Hematopoietic multipotent progenitor cell treated with erythropoietin and hydrocortisone succinate and interleukin-3 and kit ligand, for 8 days (in vitro differentiated cells): ENCODE data around the gene PDGFB.

Experiments used
- DNase-seq: peaks from one replicate; pipeline ENCODE4 v3.0.0-alpha.2; 2015

Gene PDGFB

DNA sequence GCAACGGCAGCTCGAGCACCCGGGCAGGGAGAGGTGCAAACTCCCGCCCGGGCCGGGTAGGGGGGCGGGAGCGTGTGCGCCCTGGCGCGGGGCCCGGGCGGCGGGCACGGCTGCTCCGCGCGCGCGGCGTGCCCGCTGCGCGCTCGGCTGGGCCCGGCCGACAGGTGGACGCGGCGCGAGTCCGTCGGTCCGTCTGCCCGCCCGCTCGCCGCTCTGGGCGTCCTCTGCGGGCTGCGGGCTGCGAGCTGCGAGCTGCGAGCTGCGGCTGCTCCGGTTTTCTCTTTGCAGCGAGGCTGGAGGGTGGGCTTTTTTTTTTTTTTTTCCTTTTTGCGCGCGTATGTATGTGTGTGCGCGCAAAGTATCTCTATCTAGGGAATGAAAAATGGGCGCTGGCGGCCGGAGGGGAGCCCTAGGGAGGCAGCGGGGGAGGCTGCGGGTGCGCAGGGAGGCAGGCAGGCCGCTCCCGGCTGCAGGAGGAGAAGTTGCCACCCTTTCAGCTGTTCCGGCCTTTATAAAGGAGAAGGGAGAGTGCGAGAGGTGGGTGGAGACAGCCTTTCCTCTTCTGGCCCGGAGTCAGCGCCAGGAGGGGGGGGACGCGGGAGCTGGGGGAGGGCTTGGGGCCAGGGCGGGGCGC, at the start of gene PDGFB:
Gene PDGFB (minus strand): TSS at position 487 of the 634 bp plus-strand sequence. CDS start 1,019 bp downstream, outside the sequence.
- DNase-seq: no peak

DNA sequence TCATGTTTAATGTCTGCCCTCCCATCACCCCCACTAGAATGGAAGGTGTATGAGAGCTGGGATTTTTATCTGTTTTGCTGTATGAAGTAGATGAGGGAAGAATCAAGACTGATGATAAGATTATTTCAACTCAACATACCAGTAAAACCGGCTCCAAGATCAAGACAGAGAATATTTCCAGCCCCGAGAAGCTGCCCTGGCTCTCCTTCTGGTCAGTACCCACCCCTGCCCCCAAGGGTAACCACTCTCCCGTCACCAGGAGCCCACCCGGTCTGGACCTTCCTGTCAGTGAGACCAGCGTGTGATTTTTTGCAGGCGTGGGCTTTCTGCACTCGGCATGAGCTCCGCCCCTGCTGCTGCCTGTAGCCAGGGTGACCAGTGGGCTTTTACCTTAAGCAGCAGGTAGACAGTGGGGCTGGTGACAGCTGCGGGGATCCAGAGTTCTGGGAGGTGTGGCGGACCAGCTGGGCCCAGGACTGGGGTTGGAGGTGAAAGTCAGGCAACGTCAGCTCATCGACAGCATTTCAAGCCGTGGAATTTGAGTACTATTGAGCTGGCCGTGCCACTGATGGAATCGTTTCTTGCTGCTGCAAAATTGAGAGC, 49.1 kb upstream of the PDGFB start:
- no peak for DNase-seq

DNA sequence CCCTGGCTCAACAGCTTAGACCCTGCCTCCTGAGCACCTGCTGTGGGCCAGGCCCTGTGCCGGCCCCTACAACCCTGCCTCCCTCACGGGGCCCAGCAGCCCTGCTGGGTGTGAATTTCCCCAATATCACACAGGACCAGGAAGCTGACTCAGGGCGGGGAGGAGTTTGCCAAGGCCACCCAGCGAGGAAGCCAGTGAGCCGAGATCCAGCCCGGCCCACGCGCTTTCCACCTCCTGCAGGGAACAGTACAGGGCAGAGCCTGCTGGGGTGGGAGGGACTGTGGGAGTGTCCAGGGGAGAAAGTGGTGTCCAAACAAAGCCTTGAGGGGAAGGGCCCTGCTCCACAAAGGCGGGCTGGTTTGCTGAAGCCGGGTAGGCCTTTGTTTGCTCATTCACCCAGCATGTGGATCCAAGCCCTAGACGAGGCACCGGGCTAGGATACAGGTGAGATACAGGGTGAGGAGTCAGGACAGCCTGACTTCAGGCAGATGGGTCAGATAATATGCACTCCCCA, 47.8 kb upstream of the PDGFB start:
- DNase-seq: peak; percentile 56

DNA sequence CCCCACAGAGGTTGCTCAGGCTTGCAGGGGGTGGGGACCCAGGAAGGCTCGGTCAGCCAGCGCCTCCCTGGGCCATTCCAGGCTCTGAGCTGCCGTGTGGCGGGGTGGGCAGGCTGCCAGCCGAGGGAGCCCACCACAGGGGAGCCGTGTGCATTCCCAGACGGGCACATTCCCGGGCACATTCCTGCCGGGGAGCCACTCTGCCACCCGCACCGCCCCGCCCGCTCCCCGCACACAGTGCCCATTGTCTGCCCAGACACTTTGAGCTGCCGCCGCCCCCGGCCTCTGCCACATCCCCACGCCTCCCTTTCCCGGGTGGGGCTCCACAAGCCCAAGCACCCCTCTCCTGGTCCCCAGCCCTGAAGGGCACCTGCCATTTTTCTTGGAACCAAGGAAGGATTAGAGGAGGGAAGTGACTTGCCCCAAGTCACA, 47.3 kb upstream of the PDGFB start:
- DNase-seq: no peak

DNA sequence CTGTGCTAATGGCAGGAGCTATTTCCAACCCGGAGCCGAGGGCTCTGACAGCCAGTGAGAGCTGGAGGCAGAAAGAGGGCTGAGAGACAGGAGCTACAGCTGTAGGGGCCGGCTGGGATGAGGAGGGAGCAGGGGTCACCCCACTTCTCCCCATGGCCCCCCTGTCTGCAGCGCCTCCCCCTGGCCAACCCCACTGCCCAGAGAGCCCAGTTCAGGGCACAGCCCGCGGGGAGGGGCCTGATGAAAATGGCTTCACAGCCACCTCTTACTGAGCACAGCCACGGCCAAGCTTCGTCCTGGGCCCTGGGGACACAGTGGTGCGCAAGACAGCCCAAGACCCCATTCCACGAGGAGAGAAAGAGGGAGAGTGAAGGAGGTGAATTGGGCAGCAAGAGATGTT, 46.7 kb upstream of the PDGFB start:
- DNase-seq: no peak

DNA sequence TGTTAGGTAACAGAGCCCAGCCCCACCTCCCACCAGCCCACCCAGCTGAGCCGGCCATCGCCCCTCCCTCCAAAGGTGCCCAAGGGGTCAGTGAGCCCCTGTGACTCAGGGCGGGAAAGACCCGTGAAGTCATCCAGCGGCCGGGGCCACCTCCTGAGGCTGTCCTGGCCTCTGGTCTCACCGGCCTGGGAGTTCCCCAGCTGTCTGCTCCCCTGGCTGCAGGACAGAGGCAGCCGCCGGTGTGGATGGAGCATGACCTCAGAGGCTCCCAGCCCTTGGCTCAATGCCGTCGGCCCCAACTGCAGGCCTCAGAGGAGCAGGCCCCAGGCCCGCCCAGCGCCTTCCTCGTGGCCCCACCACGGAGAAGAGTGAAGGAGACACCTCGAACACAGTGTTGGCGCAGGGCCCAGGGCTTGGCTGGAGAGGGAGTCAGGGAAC, 46.0 kb upstream of the PDGFB start:
- no peak for DNase-seq

DNA sequence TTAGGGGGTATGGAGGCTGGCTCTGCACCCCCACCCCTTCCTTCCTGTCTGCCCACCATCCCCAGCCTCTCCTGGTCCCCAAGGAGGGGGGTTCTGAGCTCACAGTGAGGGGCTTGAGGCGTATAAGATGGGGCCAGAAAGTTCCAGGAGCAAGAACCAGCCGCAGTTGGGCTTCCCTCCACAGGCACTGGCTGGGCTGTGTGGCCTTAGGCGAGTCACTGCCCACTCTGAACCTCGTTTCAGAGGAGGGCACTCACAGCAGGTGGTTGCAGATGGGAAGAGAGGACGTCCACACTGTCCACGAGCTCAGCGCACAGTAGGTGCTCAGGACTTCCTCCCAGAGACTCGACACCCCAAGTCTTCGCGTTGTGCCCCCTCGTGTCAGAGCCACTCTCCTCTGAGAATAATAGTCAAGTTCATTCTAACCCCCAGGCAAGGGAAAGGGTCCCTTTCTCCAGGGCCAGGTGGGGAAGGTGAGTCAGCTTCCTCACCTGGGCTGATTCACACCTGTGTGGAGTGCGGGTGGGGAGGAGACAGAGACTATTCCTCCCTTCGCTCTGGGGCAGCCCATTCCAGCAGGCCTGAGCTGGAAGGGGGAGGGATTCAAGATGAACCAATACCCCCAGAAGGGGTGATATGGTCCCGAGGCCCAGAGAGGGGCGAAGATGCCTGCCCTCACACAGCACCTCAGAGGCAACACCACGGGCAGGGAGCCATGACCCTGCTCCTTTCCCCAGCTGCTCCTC, 45.4 kb upstream of the PDGFB start:
- no peak for DNase-seq

DNA sequence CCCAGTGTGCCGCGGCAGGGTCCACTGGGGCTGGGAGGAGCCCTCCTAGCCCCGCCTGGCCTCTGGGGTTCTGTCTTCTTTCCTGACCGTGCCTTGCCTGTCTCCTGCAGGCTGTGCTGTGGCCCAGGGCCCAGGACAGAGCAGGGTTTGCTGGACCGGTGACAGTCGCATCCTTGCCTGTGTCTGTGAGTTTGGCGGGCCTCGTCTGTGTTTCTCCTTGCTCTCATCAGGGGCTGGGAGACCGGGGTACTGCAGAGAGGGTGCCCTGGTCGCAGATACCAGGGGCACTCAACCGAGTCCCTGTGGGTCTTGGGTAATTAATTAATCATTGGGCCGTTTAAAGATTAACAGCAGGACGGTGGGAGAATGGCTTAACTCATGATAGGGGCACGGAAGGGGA, 44.8 kb upstream of the PDGFB start:
- DNase-seq: no peak

DNA sequence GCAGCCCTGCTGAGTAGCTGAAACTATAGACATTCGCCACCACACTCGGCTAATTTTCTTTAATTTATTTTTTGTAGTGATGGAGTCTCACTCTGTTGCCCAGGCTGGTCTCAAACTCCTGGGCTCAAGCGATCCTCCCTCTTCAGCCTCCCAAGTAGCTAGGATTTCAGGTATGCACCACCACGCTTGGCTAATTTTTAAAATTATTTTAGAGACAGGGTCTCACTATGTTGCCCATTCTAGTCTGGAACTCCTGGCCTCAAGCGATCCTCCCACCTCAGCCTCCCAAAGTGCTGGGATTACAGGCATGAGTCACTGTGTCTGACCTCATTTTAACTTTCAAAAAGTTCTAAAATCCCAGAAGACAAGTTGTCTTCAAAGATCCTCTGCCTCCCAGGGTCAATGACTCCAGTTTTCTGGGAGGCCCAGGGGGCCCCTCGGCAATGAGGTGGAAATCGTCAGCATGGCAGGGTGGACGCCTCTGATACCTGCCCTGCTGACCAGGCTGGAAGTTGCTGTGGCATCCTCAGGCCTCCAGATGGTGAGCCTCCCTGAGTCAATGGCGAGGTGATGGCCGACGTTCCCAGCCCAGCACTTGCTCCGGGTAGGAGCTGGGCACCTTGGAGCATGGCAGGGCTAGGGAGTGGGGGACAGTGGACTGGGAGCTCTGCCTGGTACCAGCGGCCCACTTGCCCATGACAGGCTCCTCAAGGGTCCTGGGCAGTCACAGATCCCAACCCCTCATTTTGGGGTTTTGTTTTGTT, 43.5 kb upstream of the PDGFB start:
- DNase-seq: no peak

DNA sequence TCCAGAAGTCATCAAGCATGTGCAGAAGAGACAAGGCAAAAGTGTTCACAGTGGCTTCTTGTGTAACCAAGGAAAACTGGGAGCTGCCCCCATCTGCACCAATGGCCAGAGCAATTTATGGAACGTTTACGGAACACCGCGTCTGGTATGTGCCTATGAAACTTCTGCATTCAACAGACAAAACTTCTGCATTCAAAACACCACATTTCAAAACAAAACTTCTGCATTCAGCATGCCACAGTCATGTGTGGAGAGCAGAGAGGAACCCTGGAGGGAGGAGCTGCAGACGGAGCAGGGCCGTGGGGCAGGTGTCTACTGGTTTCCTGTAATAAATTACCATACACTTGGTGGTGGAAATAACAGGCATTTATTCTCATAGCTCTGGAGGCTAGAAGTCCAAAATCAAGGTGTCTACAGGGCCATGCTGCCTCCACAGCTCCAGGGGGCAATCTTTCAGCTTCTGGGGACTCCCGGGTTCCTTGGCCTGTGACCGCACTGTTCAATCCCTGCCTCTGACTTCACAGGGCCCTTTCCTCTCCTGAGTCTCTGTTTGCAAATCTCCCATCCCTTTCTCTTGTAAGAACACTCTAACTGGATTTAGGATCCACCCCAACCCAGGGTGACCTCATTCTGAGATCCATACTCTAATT, 42.4 kb upstream of the PDGFB start:
- DNase-seq: no peak

DNA sequence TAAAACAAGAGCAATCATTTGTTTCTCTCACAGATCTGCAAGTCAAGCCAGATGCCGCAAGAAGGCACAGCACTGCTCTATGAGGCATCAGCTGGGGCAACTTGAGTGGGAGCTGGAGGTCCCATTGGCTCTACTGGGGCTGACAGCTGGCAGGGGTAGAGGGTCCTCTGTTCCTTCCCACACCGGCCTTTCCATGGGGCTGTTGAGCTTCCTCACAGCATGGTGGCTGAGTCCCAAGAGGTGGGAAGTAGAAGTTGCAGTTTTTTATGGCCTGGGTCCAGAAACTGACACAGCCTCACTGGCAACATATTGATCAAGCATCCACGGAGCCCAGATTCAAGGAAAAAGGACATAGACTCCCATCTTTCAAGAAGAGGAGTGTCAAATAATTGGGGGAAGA, 40.2 kb upstream of the PDGFB start:
- no peak for DNase-seq

DNA sequence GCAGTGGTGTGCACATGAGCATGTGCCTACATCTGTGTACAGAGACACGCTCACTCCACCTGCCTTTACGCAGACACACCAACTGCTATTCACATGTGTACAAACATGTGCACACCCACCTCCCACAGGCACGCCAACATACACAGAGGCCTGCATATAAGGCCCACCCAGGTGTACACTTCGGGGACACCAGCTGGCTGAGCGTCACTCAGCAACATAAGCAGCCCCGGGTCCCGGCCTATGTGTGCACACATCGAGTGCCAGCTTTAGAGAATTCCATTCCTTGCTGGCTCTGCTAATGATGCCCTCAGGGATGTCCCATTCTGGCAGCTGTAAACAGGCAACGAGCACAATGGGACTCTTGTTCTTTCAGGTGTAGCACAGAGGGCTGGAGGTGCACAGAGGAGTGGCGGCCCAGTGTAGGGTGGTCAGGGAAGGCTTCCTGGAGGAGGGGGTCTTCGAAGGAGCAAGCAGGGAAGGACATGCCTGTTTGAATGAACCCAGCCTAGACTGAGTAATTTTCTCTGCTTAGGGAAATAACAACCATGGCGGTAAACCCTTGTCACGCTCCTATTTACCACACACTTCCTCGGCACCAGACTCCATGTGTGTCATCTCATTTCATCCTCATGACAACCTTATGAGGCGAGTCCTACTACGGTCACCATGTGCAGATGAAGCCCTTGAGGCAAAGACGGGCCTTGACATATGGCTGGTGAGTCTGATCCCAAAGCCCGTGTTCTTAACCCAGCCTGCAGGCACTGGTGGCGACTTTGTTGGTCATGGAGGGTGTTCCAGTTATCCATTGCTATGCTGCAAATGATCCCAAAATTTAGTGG, 39.6 kb upstream of the PDGFB start:
- DNase-seq: no peak

DNA sequence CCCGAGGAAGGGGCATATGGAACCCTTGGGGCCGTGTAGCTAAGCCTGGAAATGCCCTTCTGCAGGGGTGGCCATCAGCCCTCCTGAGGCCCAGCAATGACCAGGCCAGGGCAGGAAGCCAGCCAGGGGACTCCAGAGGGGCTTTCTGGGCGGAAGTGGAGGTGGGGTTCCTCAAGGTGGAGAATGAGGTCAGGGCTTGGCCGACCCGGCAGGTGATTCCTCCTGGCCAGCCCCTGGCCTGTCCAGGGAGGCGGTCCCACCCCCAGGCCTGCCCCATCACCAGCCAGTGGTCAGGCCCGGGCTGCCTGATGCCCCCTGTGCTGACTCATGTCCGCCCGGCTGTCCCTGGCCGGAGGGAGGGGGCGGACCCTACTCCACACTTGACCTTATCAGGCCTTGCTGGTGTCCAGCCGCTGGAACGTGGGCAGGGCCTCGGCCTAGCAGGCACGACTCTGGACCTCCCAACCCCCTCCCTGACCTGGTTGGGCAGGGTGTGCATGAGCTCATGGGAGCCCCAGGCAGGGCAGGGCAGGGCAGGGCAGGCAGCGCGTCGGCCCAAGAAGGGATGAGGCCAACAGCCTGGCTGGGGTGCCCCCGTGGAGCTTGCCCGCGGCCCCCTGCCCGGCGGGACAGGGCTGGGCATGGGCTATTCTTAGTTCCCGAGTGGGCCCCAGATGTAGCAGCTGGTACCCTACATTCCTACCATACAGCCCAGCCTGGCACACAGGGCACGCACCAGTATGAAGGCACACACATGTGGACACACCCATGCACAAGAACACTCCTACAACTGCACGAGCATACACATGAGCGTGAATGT, 38.8 kb upstream of the PDGFB start:
- no peak for DNase-seq

DNA sequence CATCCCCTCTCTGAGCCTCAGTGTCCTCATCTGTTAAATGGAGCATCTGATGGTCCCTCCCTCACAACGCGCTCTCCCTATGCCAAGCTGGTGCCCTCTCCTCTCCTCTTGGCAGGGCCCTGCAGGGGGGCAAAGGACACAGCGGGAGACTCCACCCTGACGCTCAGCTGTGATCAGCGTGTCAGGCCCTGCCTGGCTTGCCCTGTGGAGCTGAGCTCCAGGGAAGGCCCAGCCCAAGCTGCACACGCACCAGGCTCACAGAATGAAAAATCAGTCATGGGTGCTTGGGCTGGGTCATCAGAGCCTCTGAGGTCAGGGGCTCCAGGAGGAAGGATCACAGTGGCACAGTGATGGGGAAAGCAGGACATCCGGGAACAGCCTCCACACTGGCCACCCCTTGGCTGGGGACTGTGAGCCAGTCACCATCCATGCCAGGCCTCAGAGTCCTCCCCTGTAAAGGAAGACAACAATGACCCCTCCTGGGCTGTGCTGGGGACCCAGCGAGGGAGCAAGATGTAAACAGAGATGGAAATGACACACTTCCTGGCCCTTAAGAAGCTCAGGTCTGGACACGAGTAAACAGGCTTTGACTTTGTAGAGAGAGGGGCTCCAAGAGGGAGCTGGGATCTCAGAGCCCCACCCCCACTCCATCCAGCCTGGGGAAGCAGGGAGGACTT, 38.0 kb upstream of the PDGFB start:
- no peak for DNase-seq

DNA sequence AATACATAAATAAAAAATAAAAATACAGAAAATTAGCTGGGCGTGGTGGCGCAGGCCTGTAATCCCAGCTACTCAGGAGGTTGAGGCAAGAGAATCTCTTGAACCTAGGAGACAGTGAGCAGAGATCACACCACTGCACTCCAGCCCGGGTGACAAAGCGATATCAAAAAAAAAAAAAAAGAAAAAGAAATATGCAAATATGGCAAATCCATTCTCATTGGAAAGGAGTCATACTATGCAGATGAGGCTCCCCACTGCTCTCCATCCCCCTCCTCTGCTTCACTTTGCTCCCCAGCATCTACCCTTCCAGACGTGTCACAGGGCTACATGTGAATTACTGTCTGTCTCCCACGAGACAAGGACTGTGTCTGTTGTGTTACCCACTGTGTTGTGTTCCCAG, 36.3 kb upstream of the PDGFB start:
- DNase-seq: no peak

DNA sequence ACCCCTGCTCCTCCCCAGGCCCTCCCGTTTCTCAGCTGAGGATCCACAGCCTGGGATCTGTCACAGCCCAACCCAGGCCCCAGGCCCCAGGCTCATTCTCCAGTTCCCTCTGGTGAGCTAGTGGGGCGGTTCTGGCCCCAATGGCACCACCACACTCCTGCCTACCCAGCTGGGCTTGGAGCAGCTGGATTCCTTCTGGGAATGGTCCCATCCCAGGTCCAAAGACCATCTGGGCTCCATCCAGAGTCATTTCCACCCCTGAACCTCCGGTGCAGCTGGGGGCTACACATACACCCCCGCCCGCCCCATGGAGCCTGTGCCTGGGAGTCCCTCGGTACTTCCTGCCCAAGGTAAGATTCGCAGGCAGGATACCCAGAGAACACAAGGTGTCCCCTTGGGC, 35.5 kb upstream of the PDGFB start:
- no peak for DNase-seq

DNA sequence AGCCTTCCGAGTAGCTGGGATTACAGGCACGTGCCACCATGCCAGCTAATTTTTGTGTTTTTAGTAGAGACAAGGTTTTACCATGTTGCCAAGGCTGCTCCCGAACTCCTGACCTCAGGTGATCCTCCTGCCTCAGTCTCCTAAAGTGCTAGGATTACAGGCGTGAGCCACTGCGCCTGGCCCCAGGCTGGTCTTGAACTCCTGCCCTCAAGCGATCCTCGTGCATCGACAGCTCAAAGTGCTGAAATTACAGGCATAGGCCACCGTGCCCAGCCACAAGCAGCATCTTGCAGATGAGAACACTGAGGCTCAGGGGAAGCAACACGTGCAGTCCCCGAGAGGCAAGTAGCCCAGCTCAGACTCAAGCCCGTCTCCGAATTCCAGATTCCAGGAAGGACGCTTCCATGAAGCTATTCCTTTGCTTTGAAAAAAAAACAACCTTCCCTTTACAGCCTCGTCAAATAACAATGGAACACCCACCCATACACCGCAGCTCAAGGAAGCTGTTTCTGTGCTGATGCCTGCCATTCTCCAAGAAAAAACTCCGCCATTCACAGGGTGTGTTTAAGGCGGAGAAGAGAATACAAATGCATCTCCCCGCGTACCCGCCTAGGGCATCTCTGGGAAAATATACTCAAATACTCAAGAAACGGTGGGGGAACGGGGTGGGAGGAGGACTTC, 34.5 kb upstream of the PDGFB start:
- DNase-seq: no peak

DNA sequence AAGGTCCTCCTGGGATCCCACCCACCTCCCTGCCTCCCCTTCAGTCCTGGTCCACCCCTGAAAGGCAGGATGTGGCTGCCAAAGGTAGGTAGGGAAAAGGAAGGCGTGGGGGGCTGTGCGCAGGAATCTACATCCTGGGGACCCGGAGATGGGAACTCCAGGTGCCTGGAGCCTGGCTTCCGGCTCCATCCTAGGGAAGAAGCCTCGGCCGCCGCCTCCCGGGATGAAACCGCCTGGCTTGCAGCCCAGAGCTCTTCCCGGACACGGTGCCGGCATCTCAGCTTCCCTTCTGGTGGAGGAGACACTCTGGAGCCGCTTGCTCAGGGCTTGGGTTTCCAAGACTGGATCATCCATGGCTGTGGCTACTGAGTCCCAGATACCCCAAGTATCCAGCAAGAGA, 33.3 kb upstream of the PDGFB start:
- no peak for DNase-seq

DNA sequence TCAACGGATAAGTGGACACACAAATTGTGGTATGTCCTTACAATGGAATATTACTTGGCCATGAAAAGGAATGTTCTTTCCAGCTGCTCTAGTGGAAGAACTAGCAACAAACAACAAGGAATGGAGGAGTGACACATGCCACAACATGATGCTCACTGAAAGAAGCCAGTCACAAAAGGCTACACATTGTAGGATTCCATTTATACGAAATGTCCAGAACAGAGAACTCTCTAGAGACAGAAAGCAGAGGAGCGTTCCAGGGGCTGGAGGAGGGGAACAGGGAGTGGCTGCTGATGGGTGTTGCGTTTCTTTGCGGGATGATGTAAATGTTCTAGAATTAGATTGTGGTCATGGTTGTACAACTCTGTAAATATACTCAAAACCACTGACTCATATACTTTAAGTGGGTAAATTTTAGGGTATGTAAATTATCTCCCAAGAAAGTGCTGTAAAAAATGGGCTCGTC, 32.4 kb upstream of the PDGFB start:
- DNase-seq: no peak
